DND-41 (cell line): ENCODE measurements around the gene ANKRD65.

Source experiments
- EZH2 ChIP-seq: IDR thresholded peaks from 3 replicates; pipeline ENCODE4 v1.6.1; 2012; ENCODE audit warnings: borderline replicate concordance, low read depth, mild to moderate bottlenecking, moderate library complexity, low read length, inconsistent platforms; ENCODE audit not compliant: severe bottlenecking
- TF ChIP-seq, protein P1 (sequence below): IDR thresholded peaks from 2 replicates; pipeline ENCODE4 v1.5.1; 2012; ENCODE audit warnings: borderline replicate concordance, low read length, moderate library complexity, mild to moderate bottlenecking; ENCODE audit not compliant: poor library complexity, severe bottlenecking; ENCODE audit errors: extremely low read depth

GRCh38 chr1:1388078-1388472, 33.0 kb downstream of the ANKRD65 start:
- no peak for TF ChIP-seq EZH2
- TF ChIP-seq, protein P1, sequence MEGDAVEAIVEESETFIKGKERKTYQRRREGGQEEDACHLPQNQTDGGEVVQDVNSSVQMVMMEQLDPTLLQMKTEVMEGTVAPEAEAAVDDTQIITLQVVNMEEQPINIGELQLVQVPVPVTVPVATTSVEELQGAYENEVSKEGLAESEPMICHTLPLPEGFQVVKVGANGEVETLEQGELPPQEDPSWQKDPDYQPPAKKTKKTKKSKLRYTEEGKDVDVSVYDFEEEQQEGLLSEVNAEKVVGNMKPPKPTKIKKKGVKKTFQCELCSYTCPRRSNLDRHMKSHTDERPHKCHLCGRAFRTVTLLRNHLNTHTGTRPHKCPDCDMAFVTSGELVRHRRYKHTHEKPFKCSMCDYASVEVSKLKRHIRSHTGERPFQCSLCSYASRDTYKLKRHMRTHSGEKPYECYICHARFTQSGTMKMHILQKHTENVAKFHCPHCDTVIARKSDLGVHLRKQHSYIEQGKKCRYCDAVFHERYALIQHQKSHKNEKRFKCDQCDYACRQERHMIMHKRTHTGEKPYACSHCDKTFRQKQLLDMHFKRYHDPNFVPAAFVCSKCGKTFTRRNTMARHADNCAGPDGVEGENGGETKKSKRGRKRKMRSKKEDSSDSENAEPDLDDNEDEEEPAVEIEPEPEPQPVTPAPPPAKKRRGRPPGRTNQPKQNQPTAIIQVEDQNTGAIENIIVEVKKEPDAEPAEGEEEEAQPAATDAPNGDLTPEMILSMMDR, result no peak
